ENCODE data around the gene EIF2A.

EIF2A gene

DNA sequence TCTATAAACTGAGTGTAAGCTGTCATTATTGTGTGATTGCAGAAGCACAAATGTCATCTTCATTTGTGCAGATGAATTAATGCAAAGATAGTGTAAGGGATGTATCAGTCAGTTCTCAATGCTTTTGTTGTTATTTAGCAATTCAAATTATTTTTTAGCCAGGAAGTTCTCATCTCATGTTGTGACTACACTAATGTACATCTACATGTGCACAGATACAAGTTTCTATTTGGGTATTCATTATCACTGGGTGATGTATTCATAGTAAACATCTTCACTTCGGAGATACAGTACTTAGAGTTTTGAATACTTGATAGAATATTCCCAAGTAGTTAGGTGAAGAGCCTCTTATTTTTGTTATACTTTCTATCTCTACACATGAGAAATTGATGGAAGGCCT is 11.1 kb downstream of the EIF2A start:
- Histone ChIP-seq H3K14ac (ENCODE audit: low read length in 2 of 2) (no peak overlapping the region), H3K9ac (ENCODE audit: low read length) (no peak overlapping the region), H3K4ac (ENCODE audit: low read depth in 1 of 2, low read length in 2 of 2) (no peak overlapping the region), H2AFZ (ENCODE audit: low read depth, low read length) (no peak overlapping the region), H3K9me3 (ENCODE audit: control insufficient read depth, low read length) (no peaks in the 10 kb centered on the region), H4K91ac (ENCODE audit: low read length) (no peak overlapping the region), H2AK5ac (ENCODE audit: low read length, severe bottlenecking) (no peak overlapping the region), H3K4me3 (ENCODE audit: insufficient read depth in 1 of 2, low read depth in 1 of 2, low read length in 2 of 2) (no peak overlapping the region), H3K27me3 (ENCODE audit: control insufficient read depth in 1 of 2, insufficient read depth in 1 of 2, low read length in 2 of 2) (no peaks in the 10 kb centered on the region), H3K27ac (ENCODE audit: low read length, poor library complexity, severe bottlenecking) (no peak overlapping the region), H3K18ac (ENCODE audit: low read depth in 1 of 2, low read length in 2 of 2) (no peak overlapping the region), H3K79me1 (replicated peaks; ENCODE audit: low read length, poor library complexity, severe bottlenecking) (peaks cover 12% of the 10 kb centered on the region), H2BK12ac (ENCODE audit: low read length in 2 of 2) (no peak overlapping the region), H3K23ac (ENCODE audit: low read length in 2 of 2) (no peak overlapping the region), H3K4me2 (ENCODE audit: low read length, poor library complexity, severe bottlenecking) (no peak overlapping the region), H4K8ac (ENCODE audit: low read length) (no peak overlapping the region), H2BK5ac (ENCODE audit: low read depth, low read length, poor library complexity, severe bottlenecking) (no peak overlapping the region), H2BK120ac (ENCODE audit: low read depth, low read length) (no peak overlapping the region), H3K4me1 (ENCODE audit: control insufficient read depth, insufficient read depth, low read depth, low read length) (no peaks in the 10 kb centered on the region), H3K36me3 (ENCODE audit: control insufficient read depth in 1 of 2, insufficient read depth in 2 of 2, low read depth in 1 of 2, low read length in 2 of 2) (peaks cover 11 to 61% of the 10 kb centered on the region in 2 experiments), H2BK15ac (ENCODE audit: low read depth, poor library complexity, severe bottlenecking) (no peak overlapping the region)
- DNase-seq = no peak
- no CpG with 5 or more reads among the region's 1 CpG for WGBS

DNA sequence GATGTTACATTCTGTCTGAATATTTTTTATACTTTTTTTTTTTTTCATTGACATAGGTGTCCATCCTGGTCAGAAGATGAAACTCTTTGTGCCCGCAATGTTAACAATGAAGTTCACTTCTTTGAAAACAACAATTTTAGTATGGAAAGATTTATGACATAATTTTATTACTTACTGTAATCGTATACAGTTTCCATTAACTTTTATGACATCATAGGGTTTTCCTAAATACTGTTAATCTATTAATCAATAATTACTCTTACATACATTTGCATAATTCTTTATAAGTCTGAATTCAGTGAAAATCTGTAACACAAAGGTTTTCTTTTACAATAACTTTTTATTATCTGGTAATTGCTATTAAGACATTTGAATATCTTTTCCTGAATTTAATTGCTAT is 17.7 kb downstream of the EIF2A start:
- no peak for DNase-seq
- no peak overlapping the region for H3K18ac ChIP-seq (ENCODE audit: low read depth in 1 of 2, low read length in 2 of 2)
- no peak overlapping the region for H3K14ac ChIP-seq (ENCODE audit: low read length in 2 of 2)
- H2BK5ac ChIP-seq (ENCODE audit: low read depth, low read length, poor library complexity, severe bottlenecking) = no peak overlapping the region
- WGBS = no CpG with 5 or more reads among the region's 2 CpGs
- H3K27me3 ChIP-seq (ENCODE audit: control insufficient read depth in 1 of 2, insufficient read depth in 1 of 2, low read length in 2 of 2) = no peaks in the 10 kb centered on the region
- no peak overlapping the region for H3K9ac ChIP-seq (ENCODE audit: low read length)
- H3K79me1 ChIP-seq (replicated peaks; ENCODE audit: low read length, poor library complexity, severe bottlenecking) = peaks cover 4% of the 10 kb centered on the region
- no peak overlapping the region for H3K23ac ChIP-seq (ENCODE audit: low read length in 2 of 2)
- no peak overlapping the region for H3K27ac ChIP-seq (ENCODE audit: low read length, poor library complexity, severe bottlenecking)
- no peak overlapping the region for H2BK15ac ChIP-seq (ENCODE audit: low read depth, poor library complexity, severe bottlenecking)
- no peak overlapping the region for H2AK5ac ChIP-seq (ENCODE audit: low read length, severe bottlenecking)
- H3K4ac ChIP-seq (ENCODE audit: low read depth in 1 of 2, low read length in 2 of 2) = no peak overlapping the region
- no peak overlapping the region for H2BK12ac ChIP-seq (ENCODE audit: low read length in 2 of 2)
- no peak overlapping the region for H4K91ac ChIP-seq (ENCODE audit: low read length)
- H2AFZ ChIP-seq (ENCODE audit: low read depth, low read length) = no peak overlapping the region
- H3K4me2 ChIP-seq (ENCODE audit: low read length, poor library complexity, severe bottlenecking) = no peak overlapping the region
- no peak overlapping the region for H4K8ac ChIP-seq (ENCODE audit: low read length)
- H2BK120ac ChIP-seq (ENCODE audit: low read depth, low read length) = no peak overlapping the region
- H3K4me1 ChIP-seq (ENCODE audit: control insufficient read depth, insufficient read depth, low read depth, low read length) = no peaks in the 10 kb centered on the region
- peaks cover 11 to 65% of the 10 kb centered on the region in 2 experiments for H3K36me3 ChIP-seq (ENCODE audit: control insufficient read depth in 1 of 2, insufficient read depth in 2 of 2, low read depth in 1 of 2, low read length in 2 of 2)
- H3K4me3 ChIP-seq (ENCODE audit: insufficient read depth in 1 of 2, low read depth in 1 of 2, low read length in 2 of 2) = no peak overlapping the region
- H3K9me3 ChIP-seq (ENCODE audit: control insufficient read depth, low read length) = no peaks in the 10 kb centered on the region

DNA sequence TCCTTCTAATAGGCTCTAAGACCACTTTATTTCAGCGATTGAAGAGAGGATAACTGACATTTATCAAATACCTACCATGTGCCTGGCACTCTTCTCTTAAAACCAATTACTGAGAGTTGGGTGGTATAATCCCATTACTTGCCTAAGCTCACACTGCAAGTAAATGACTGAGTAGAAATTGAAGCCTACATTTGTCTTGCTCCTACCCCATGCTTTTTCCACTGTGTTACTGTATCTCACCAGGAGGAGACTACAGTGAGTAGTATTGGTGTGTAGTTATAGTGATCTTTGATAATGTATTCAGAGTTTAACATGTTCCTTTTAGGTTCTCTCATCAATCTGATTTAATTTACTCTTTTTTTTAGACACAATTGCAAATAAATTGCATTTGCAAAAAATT is 20.7 kb downstream of the EIF2A start:
- H2BK12ac ChIP-seq (ENCODE audit: low read length in 2 of 2) = no peak overlapping the region
- H3K27me3 ChIP-seq (ENCODE audit: control insufficient read depth in 1 of 2, insufficient read depth in 1 of 2, low read length in 2 of 2) = no peaks in the 10 kb centered on the region
- no peak overlapping the region for H4K91ac ChIP-seq (ENCODE audit: low read length)
- 100% methylated on average over 1 of the region's 1 CpG for WGBS
- H2AFZ ChIP-seq (ENCODE audit: low read depth, low read length) = no peak overlapping the region
- no peak overlapping the region for H3K18ac ChIP-seq (ENCODE audit: low read depth in 1 of 2, low read length in 2 of 2)
- H2BK120ac ChIP-seq (ENCODE audit: low read depth, low read length) = no peak overlapping the region
- no peak overlapping the region for H2BK5ac ChIP-seq (ENCODE audit: low read depth, low read length, poor library complexity, severe bottlenecking)
- no peak overlapping the region for H3K4ac ChIP-seq (ENCODE audit: low read depth in 1 of 2, low read length in 2 of 2)
- H3K4me2 ChIP-seq (ENCODE audit: low read length, poor library complexity, severe bottlenecking) = no peak overlapping the region
- H2BK15ac ChIP-seq (ENCODE audit: low read depth, poor library complexity, severe bottlenecking) = no peak overlapping the region
- H3K23ac ChIP-seq (ENCODE audit: low read length in 2 of 2) = no peak overlapping the region
- no peak overlapping the region for H4K8ac ChIP-seq (ENCODE audit: low read length)
- DNase-seq = no peak
- H3K27ac ChIP-seq (ENCODE audit: low read length, poor library complexity, severe bottlenecking) = no peak overlapping the region
- H3K9ac ChIP-seq (ENCODE audit: low read length) = no peak overlapping the region
- H3K9me3 ChIP-seq (ENCODE audit: control insufficient read depth, low read length) = no peaks in the 10 kb centered on the region
- H3K4me1 ChIP-seq (ENCODE audit: control insufficient read depth, insufficient read depth, low read depth, low read length) = no peaks in the 10 kb centered on the region
- H2AK5ac ChIP-seq (ENCODE audit: low read length, severe bottlenecking) = no peak overlapping the region
- no peak overlapping the region for H3K14ac ChIP-seq (ENCODE audit: low read length in 2 of 2)
- H3K79me1 ChIP-seq (replicated peaks; ENCODE audit: low read length, poor library complexity, severe bottlenecking) = peaks cover 6% of the 10 kb centered on the region
- peaks cover 16 to 88% of the 10 kb centered on the region in 2 experiments for H3K36me3 ChIP-seq (ENCODE audit: control insufficient read depth in 1 of 2, insufficient read depth in 2 of 2, low read depth in 1 of 2, low read length in 2 of 2)
- H3K4me3 ChIP-seq (ENCODE audit: insufficient read depth in 1 of 2, low read depth in 1 of 2, low read length in 2 of 2) = no peak overlapping the region

DNA sequence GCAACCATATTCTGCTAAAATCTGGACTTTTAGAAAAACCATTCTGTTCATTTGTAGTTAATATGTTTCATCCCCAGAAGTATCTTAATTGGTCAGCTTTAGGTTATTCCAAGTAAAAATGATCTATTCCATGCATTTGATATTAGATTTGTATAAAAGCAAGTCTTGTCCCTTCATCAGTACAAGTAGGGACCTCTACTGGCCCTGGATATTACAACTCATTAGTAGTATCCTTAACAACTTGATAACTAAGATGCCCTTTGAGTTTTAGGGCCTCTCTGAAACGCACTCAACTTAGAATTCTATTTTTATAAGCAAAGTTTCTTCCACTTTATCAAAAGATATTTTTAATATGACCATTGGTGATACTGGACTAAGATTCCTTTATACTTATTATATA is 31.3 kb downstream of the EIF2A start:
- H3K4me2 ChIP-seq (ENCODE audit: low read length, poor library complexity, severe bottlenecking) = no peak overlapping the region
- no peak overlapping the region for H2AK5ac ChIP-seq (ENCODE audit: low read length, severe bottlenecking)
- H4K91ac ChIP-seq (ENCODE audit: low read length) = no peak overlapping the region
- H3K23ac ChIP-seq (ENCODE audit: low read length in 2 of 2) = no peak overlapping the region
- peaks cover 10 to 76% of the 10 kb centered on the region in 2 experiments for H3K36me3 ChIP-seq (ENCODE audit: control insufficient read depth in 1 of 2, insufficient read depth in 2 of 2, low read depth in 1 of 2, low read length in 2 of 2)
- no peaks in the 10 kb centered on the region for H3K9me3 ChIP-seq (ENCODE audit: control insufficient read depth, low read length)
- H3K4me1 ChIP-seq (ENCODE audit: control insufficient read depth, insufficient read depth, low read depth, low read length) = no peaks in the 10 kb centered on the region
- H2AFZ ChIP-seq (ENCODE audit: low read depth, low read length) = no peak overlapping the region
- no peak overlapping the region for H3K4ac ChIP-seq (ENCODE audit: low read depth in 1 of 2, low read length in 2 of 2)
- WGBS = no CpG with 5 or more reads among the region's 1 CpG
- H2BK12ac ChIP-seq (ENCODE audit: low read length in 2 of 2) = no peak overlapping the region
- no peak overlapping the region for H3K14ac ChIP-seq (ENCODE audit: low read length in 2 of 2)
- H3K4me3 ChIP-seq (ENCODE audit: insufficient read depth in 1 of 2, low read depth in 1 of 2, low read length in 2 of 2) = no peak overlapping the region
- H3K27me3 ChIP-seq (ENCODE audit: control insufficient read depth in 1 of 2, insufficient read depth in 1 of 2, low read length in 2 of 2) = no peaks in the 10 kb centered on the region
- DNase-seq = no peak
- H3K18ac ChIP-seq (ENCODE audit: low read depth in 1 of 2, low read length in 2 of 2) = no peak overlapping the region
- no peak overlapping the region for H2BK15ac ChIP-seq (ENCODE audit: low read depth, poor library complexity, severe bottlenecking)
- H3K27ac ChIP-seq (ENCODE audit: low read length, poor library complexity, severe bottlenecking) = no peak overlapping the region
- no peak overlapping the region for H4K8ac ChIP-seq (ENCODE audit: low read length)
- no peak overlapping the region for H2BK5ac ChIP-seq (ENCODE audit: low read depth, low read length, poor library complexity, severe bottlenecking)
- H2BK120ac ChIP-seq (ENCODE audit: low read depth, low read length) = no peak overlapping the region
- no peak overlapping the region for H3K9ac ChIP-seq (ENCODE audit: low read length)
- H3K79me1 ChIP-seq (replicated peaks; ENCODE audit: low read length, poor library complexity, severe bottlenecking) = peaks cover 19% of the 10 kb centered on the region
